CD4-positive, alpha-beta T cell (primary cell): Measurements from ENCODE around the gene WAC. TPM values are rescaled to one million over a fixed set of nuclear protein-coding genes. Genes with fewer than 3 reads are reported as not detected.

ENCODE experiments used
- ATAC-seq: fragments of 200-7000 bp; cut with Tn5 transposase; one replicate; pipeline ENCODE4 v1.10.0; 2022; ENCODE audit warnings: mild to moderate bottlenecking; ENCODE audit not compliant: poor library complexity
- CTCF ChIA-PET: fragments of 350-600 bp; sonication (Branson Sonifier 250); formaldehyde crosslinking; loops from one replicate; lab custom pipeline; 2021; ENCODE audit warnings: antibody characterized with exemption, inconsistent platforms; lab: Charles Lee
- POLR2A ChIA-PET: fragments of 350-600 bp; sonication (Branson Sonifier 250); formaldehyde crosslinking; loops from one replicate; lab custom pipeline; 2021; ENCODE audit warnings: antibody characterized with exemption, inconsistent platforms; lab: Charles Lee
- DNase-seq, 14 experiments: peaks; one replicate each; pipeline ENCODE4 v3.0.0-alpha.2; 2013 to 2020; ENCODE audit warnings: mixed read lengths in 2 of 14
- H3K27ac ChIP-seq, 2 donors: one replicate each; pipeline versions ENCODE4 v1.5.1 to v1.7.0; 2013; ENCODE audit warnings: low read length in 2 of 2, low read depth in 1 of 2, mild to moderate bottlenecking in 1 of 2
- H3K27me3 ChIP-seq, 2 experiments: 1 replicate in 1 of 2; 2 replicates in 1 of 2; pipeline versions ENCODE4 v1.6.1 to v1.7.0; 2013; ENCODE audit warnings: low read length in 2 of 2, control low read depth in 1 of 2, mild to moderate bottlenecking in 1 of 2, moderate library complexity in 1 of 2; ENCODE audit not compliant: insufficient read depth in 2 of 2, control insufficient read depth in 1 of 2
- H3K36me3 ChIP-seq: one replicate; pipeline ENCODE4 v1.6.1; 2013; ENCODE audit warnings: low read length, control low read depth; ENCODE audit not compliant: insufficient read depth
- H3K4me1 ChIP-seq: one replicate; pipeline ENCODE4 v1.6.1; 2013; ENCODE audit warnings: low read length, control low read depth; ENCODE audit not compliant: insufficient read depth
- H3K4me3 ChIP-seq: one replicate; pipeline ENCODE4 v1.5.1; 2013; ENCODE audit warnings: mild to moderate bottlenecking, low read length, moderate library complexity
- H3K9me3 ChIP-seq, 2 experiments: 1 replicate in 1 of 2; 2 replicates in 1 of 2; pipeline versions ENCODE4 v1.6.1 to v1.7.0; 2013; ENCODE audit warnings: low read length in 2 of 2, mild to moderate bottlenecking in 2 of 2, control low read depth in 1 of 2, moderate library complexity in 1 of 2; ENCODE audit not compliant: control insufficient read depth in 1 of 2, insufficient read depth in 1 of 2
- H3K27ac Mint-ChIP-seq: one replicate; pipeline ENCODE4 v1.8.0; 2020; ENCODE audit warnings: mixed read lengths
- H3K27me3 Mint-ChIP-seq: one replicate; pipeline ENCODE4 v1.8.0; 2021; ENCODE audit warnings: mixed read lengths
- H3K36me3 Mint-ChIP-seq: one replicate; pipeline ENCODE4 v1.8.0; 2021; ENCODE audit warnings: low read depth, mixed read lengths
- H3K4me1 Mint-ChIP-seq: one replicate; pipeline ENCODE4 v1.8.0; 2021; ENCODE audit warnings: low read depth, mixed read lengths
- H3K4me3 Mint-ChIP-seq: one replicate; pipeline ENCODE4 v1.8.0; 2020; ENCODE audit warnings: mild to moderate bottlenecking, mixed read lengths
- H3K9me3 Mint-ChIP-seq: one replicate; pipeline ENCODE4 v1.8.0; 2020; ENCODE audit warnings: mixed read lengths
- CTCF ChIP-seq: fragments of 200-600 bp; IDR thresholded peaks from one replicate; pipeline ENCODE4 v1.8.0; 2022; ENCODE audit warnings: antibody characterized with exemption, mild to moderate bottlenecking
- intact Hi-C, 2 experiments: fragments of 100-400 bp; cut with DNase I in 1 of 2; cut with micrococcal nuclease in 1 of 2; formaldehyde crosslinking; loops; one replicate each; pipeline versions ENCODE4 v1.15.1 to v1.9.0; 2023 to 2025; cut with DNase I, micrococcal nuclease
- total RNA-seq, 174 experiments: library from RNA in 2 of 174; stranded (reverse) in 2 of 174; gene quantifications; one replicate each; pipeline ENCODE4 v1.2.3 and lab custom pipeline; 2021 to 2026

WAC gene
- total RNA-seq, 2 experiments from 2014 or later = 169 to 177 TPM

DNA sequence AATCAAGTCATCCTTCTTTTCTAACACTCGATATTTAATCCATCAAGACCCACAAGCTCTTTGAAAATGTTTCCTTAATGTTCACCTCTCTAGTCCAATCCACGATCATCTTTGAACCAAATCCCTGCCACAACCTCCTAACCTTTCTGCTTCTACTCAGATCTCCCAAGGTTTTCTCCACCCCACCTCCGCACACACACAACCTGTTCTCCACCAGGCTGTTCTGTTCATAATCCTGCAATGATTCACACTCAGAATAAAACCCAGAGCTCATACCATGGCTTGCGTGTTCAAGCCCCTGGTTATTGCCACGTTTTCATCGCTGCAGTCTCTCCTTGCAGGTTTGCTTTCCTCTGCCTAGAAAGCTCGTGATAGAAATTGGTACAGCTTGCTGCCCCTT is 90.6 kb downstream of the WAC start:
- H3K9me3 Mint-ChIP-seq = no peaks in the 10 kb centered on the region
- no peaks in the 10 kb centered on the region for H3K9me3 ChIP-seq
- H3K36me3 ChIP-seq = peaks cover 17% of the 10 kb centered on the region
- CTCF ChIA-PET = no interaction called here
- H3K4me3 ChIP-seq = no peak overlapping the region
- H3K4me1 Mint-ChIP-seq = peaks cover 11% of the 10 kb centered on the region
- intact Hi-C loops = no loop called here
- no peak overlapping the region for H3K27ac ChIP-seq
- peaks cover 4% of the 10 kb centered on the region for H3K4me1 ChIP-seq
- POLR2A ChIA-PET = no interaction called here
- peaks cover 38% of the 10 kb centered on the region for H3K36me3 Mint-ChIP-seq
- H3K4me3 Mint-ChIP-seq = no peak overlapping the region
- H3K27me3 ChIP-seq = no peaks in the 10 kb centered on the region
- ATAC-seq (no peak), DNase-seq (no peak)
- H3K27ac Mint-ChIP-seq = no peak overlapping the region
- peaks cover 6% of the 10 kb centered on the region for H3K27me3 Mint-ChIP-seq
- TF ChIP-seq CTCF = no peak

- Mint-ChIP-seq H3K9me3 (no peaks in the 10 kb centered on the region), H3K27ac (no peak overlapping the region), H3K4me1 (peaks cover 12% of the 10 kb centered on the region), H3K27me3 (peaks cover 14% of the 10 kb centered on the region), H3K36me3 (peaks cover 33% of the 10 kb centered on the region), H3K4me3 (no peak overlapping the region)
- ATAC-seq (no peak), DNase-seq (peak in 1 of 14 experiments; percentile 16)
- Histone ChIP-seq H3K9me3 (no peaks in the 10 kb centered on the region), H3K4me1 (peaks cover 4% of the 10 kb centered on the region), H3K27me3 (no peaks in the 10 kb centered on the region), H3K27ac (no peak overlapping the region), H3K36me3 (peaks cover 11% of the 10 kb centered on the region), H3K4me3 (no peak overlapping the region)
- POLR2A ChIA-PET = no interaction called here
- intact Hi-C loops = no loop called here
- TF ChIP-seq CTCF = no peak
- CTCF ChIA-PET = no interaction called here
Measured at GRCh38 chr10:28624351-28624750, 91.4 kb downstream of the WAC start.

DNA sequence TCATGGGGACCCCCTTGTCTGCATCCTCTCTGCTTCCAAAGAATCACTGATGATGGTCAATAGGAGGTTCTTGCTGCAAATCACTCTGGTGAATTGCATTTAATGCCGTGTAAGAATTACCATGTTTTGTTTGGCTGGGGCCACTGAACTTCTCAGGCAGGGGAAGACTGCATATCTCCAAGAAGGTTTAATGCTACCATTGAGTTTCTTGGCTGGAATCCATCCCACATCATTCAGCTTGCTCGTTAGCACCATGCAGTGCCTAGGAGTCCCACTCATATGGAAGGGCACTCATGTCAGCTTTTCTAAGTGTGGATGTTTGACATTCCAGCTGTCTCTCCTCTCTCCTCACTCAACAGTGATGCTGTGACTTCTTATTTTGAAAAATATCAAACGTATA is 94.2 kb downstream of the WAC start:
- Histone ChIP-seq H3K4me1 (peaks cover 4% of the 10 kb centered on the region), H3K9me3 (no peaks in the 10 kb centered on the region), H3K27ac (no peak overlapping the region), H3K36me3 (no peaks in the 10 kb centered on the region), H3K4me3 (no peak overlapping the region), H3K27me3 (peaks cover 2 to 3% of the 10 kb centered on the region in 2 experiments)
- H3K4me3 Mint-ChIP-seq = no peak overlapping the region
- no peak for DNase-seq
- intact Hi-C loops = no loop called here
- H3K27ac Mint-ChIP-seq = no peak overlapping the region
- CTCF ChIA-PET = interaction anchor here (1.9 kb wide), 1 partner anchor 36 kb away, joined by 6 read pairs; no protein-coding TSS in a partner anchor
- ATAC-seq = no peak
- POLR2A ChIA-PET = no interaction called here
- TF ChIP-seq CTCF = no peak
- H3K4me1 Mint-ChIP-seq = peaks cover 12% of the 10 kb centered on the region
- peaks cover 11% of the 10 kb centered on the region for H3K36me3 Mint-ChIP-seq
- H3K9me3 Mint-ChIP-seq = no peaks in the 10 kb centered on the region
- peaks cover 25% of the 10 kb centered on the region for H3K27me3 Mint-ChIP-seq
